WTC11 (cell line): ENCODE measurements around the gene TRPM2.

ENCODE experiments used
- ARID4B ChIP-seq: sonication (generic); formaldehyde crosslinking; IDR thresholded peaks from 2 replicates; pipeline ENCODE4 v1.8.0; 2023; ENCODE audit warnings: missing genetic modification reagents, mild to moderate bottlenecking, borderline replicate concordance
- E2F1 ChIP-seq: sonication (generic); formaldehyde crosslinking; IDR thresholded peaks from 2 replicates; pipeline ENCODE4 v1.8.0; 2022; ENCODE audit warnings: mild to moderate bottlenecking, missing genetic modification reagents
- EMX1 ChIP-seq: fragments of 250-450 bp; sonication (Bioruptor Pico); IDR thresholded peaks from 2 replicates; pipeline ENCODE4 v1.8.0; 2021; ENCODE audit warnings: mild to moderate bottlenecking
- ETV6 ChIP-seq: sonication (generic); formaldehyde crosslinking; IDR thresholded peaks from 2 replicates; pipeline ENCODE4 v1.8.1; 2022; ENCODE audit warnings: mild to moderate bottlenecking, missing genetic modification reagents
- FOXP4 ChIP-seq: sonication (generic); formaldehyde crosslinking; IDR thresholded peaks from 2 replicates; pipeline ENCODE4 v1.8.0; 2022; ENCODE audit warnings: mild to moderate bottlenecking, missing genetic modification reagents
- MYBL2 ChIP-seq: sonication (generic); formaldehyde crosslinking; IDR thresholded peaks from 2 replicates; pipeline ENCODE4 v1.8.1; 2023; ENCODE audit warnings: mild to moderate bottlenecking, moderate library complexity, missing genetic modification reagents
- PRRX2 ChIP-seq: fragments of 250-450 bp; sonication (Bioruptor Pico); IDR thresholded peaks from 2 replicates; pipeline ENCODE4 v1.8.0; 2021; ENCODE audit warnings: mild to moderate bottlenecking
- ZBTB21 ChIP-seq: sonication (generic); formaldehyde crosslinking; IDR thresholded peaks from 2 replicates; pipeline ENCODE4 v1.8.1; 2023; ENCODE audit warnings: mild to moderate bottlenecking, missing genetic modification reagents, borderline replicate concordance
- ZNF121 ChIP-seq: sonication (generic); formaldehyde crosslinking; IDR thresholded peaks from 2 replicates; pipeline ENCODE4 v1.8.0; 2023; ENCODE audit warnings: missing genetic modification reagents
- TF ChIP-seq, protein P1 (sequence below): fragments of 200-600 bp; IDR thresholded peaks from 2 replicates; pipeline ENCODE4 v1.8.0; 2022; ENCODE audit warnings: antibody characterized with exemption
- TF ChIP-seq, protein P2 (sequence below): sonication (generic); formaldehyde crosslinking; IDR thresholded peaks from 2 replicates; pipeline ENCODE4 v1.8.1; 2022; ENCODE audit warnings: mild to moderate bottlenecking, missing genetic modification reagents, moderate library complexity, borderline replicate concordance

- TF ChIP-seq PRRX2 (CRISPR knock-in tag) (no peak), ZNF121 (CRISPR knock-in tag) (no peak), E2F1 (CRISPR knock-in tag) (no peak), ETV6 (CRISPR knock-in tag) (no peak), FOXP4 (CRISPR knock-in tag) (no peak), EMX1 (no peak), ZBTB21 (no peak), ARID4B (no peak), MYBL2 (CRISPR knock-in tag) (no peak)
- TF ChIP-seq, protein P1, sequence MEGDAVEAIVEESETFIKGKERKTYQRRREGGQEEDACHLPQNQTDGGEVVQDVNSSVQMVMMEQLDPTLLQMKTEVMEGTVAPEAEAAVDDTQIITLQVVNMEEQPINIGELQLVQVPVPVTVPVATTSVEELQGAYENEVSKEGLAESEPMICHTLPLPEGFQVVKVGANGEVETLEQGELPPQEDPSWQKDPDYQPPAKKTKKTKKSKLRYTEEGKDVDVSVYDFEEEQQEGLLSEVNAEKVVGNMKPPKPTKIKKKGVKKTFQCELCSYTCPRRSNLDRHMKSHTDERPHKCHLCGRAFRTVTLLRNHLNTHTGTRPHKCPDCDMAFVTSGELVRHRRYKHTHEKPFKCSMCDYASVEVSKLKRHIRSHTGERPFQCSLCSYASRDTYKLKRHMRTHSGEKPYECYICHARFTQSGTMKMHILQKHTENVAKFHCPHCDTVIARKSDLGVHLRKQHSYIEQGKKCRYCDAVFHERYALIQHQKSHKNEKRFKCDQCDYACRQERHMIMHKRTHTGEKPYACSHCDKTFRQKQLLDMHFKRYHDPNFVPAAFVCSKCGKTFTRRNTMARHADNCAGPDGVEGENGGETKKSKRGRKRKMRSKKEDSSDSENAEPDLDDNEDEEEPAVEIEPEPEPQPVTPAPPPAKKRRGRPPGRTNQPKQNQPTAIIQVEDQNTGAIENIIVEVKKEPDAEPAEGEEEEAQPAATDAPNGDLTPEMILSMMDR, result no peak
- TF ChIP-seq, protein P2, sequence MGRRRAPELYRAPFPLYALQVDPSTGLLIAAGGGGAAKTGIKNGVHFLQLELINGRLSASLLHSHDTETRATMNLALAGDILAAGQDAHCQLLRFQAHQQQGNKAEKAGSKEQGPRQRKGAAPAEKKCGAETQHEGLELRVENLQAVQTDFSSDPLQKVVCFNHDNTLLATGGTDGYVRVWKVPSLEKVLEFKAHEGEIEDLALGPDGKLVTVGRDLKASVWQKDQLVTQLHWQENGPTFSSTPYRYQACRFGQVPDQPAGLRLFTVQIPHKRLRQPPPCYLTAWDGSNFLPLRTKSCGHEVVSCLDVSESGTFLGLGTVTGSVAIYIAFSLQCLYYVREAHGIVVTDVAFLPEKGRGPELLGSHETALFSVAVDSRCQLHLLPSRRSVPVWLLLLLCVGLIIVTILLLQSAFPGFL (CRISPR knock-in tag), result no peak
Observed at GRCh38 chr21:44377201-44377921, 23.9 kb downstream of the TRPM2 start.
